GM18951 (cell line): Measurements from ENCODE around the gene TDRKH.
"Not testable (repeated sequence)": the region's sequence is repeated elsewhere in the genome, so short reads cannot be mapped to it uniquely, and the experiment has no call there.

Experiments used
- POLR2A ChIP-seq: IDR thresholded peaks from 4 replicates; pipeline ENCODE4 v1.6.1; 2011; ENCODE audit warnings: mild to moderate bottlenecking; ENCODE audit not compliant: insufficient read length, insufficient read depth; ENCODE audit errors: extremely low read depth
- in situ Hi-C: fragments of 300-500 bp; cut with MboI; formaldehyde crosslinking; loops from one replicate; pipeline ENCODE4 v1.12.0; 2022; ENCODE audit warnings: low sequenced_read_pairs, mixed read lengths, inconsistent platforms; ENCODE audit not compliant: unreplicated experiment

Gene TDRKH

GRCh38 chr1:151739590-151740355 lies 50.5 kb downstream of the TDRKH start:
- in situ Hi-C loops, result no loop called here
- TF ChIP-seq POLR2A, result no peak

GRCh38 chr1:151737479-151737878 lies 52.8 kb downstream of the TDRKH start:
- TF ChIP-seq POLR2A, result no peak
- in situ Hi-C loops, result no loop called here

- in situ Hi-C loops, result no loop called here
- no peak for TF ChIP-seq POLR2A
Measured at GRCh38 chr1:151737026-151737425, 53.3 kb downstream of the TDRKH start.

GRCh38 chr1:151733995-151734394 lies 56.3 kb downstream of the TDRKH start:
- in situ Hi-C loops, result not testable (repeated sequence)

- in situ Hi-C loops, result no loop called here
- TF ChIP-seq POLR2A, result no peak
Measured at GRCh38 chr1:151733126-151733525, 57.2 kb downstream of the TDRKH start.

- in situ Hi-C loops, result no loop called here
- TF ChIP-seq POLR2A, result no peak
Measured at GRCh38 chr1:151729966-151730291, 60.4 kb downstream of the TDRKH start.

- in situ Hi-C loops, result no loop called here
- no peak for TF ChIP-seq POLR2A
Measured at GRCh38 chr1:151729157-151729965, 60.9 kb downstream of the TDRKH start.

GRCh38 chr1:151728151-151729054 lies 61.9 kb downstream of the TDRKH start:
- no peak for TF ChIP-seq POLR2A
- in situ Hi-C loops, result no loop called here

GRCh38 chr1:151723726-151724370 lies 66.5 kb downstream of the TDRKH start:
- in situ Hi-C loops, result no loop called here

More at GRCh38 chr1:151723726-151724370, 66.5 kb downstream of the TDRKH start:
- TF ChIP-seq POLR2A, result no peak
